Neural progenitor cell (in vitro differentiated cells): ENCODE data around the gene CDH23. TPM values are rescaled to one million over a fixed set of nuclear protein-coding genes. Genes with fewer than 3 reads are reported as not detected.

ENCODE experiments used
- DNase-seq: peaks from one replicate; pipeline ENCODE4 v3.0.0-alpha.2; 2016; ENCODE audit warnings: low spot score
- H2AFZ ChIP-seq: fragments of 200-600 bp; sonication (generic); replicated peaks from 2 replicates; pipeline ENCODE4 v1.6.1; 2016; ENCODE audit warnings: antibody characterized with exemption
- H3F3A ChIP-seq: fragments of 200-600 bp; sonication (generic); 2 replicates; pipeline ENCODE4 v1.6.1; 2016; ENCODE audit warnings: antibody characterized with exemption, low read depth
- H3K27ac ChIP-seq: fragments of 200-600 bp; sonication (generic); 2 replicates; pipeline ENCODE4 v1.5.1; 2016; ENCODE audit warnings: mild to moderate bottlenecking
- H3K27me3 ChIP-seq: fragments of 200-600 bp; sonication (generic); 2 replicates; pipeline ENCODE4 v1.6.1; 2016; ENCODE audit warnings: mild to moderate bottlenecking, moderate library complexity
- H3K36me3 ChIP-seq: fragments of 200-600 bp; sonication (generic); 2 replicates; pipeline ENCODE4 v1.5.1; 2016
- H3K4me1 ChIP-seq: fragments of 200-600 bp; sonication (generic); 2 replicates; pipeline ENCODE4 v1.6.1; 2016; ENCODE audit warnings: mixed run types
- H3K4me2 ChIP-seq: fragments of 200-600 bp; sonication (generic); 2 replicates; pipeline ENCODE4 v1.6.1; 2016
- H3K4me3 ChIP-seq: fragments of 200-600 bp; sonication (generic); 2 replicates; pipeline ENCODE4 v1.5.1; 2016
- H3K79me2 ChIP-seq: fragments of 200-600 bp; sonication (generic); 2 replicates; pipeline ENCODE4 v1.6.1; 2016; ENCODE audit warnings: low read depth
- H3K9ac ChIP-seq: fragments of 200-600 bp; sonication (generic); 2 replicates; pipeline ENCODE4 v1.6.1; 2016
- H3K9me3 ChIP-seq: fragments of 200-600 bp; sonication (generic); 2 replicates; pipeline ENCODE4 v1.5.1; 2016; ENCODE audit warnings: low read depth
- H4K20me1 ChIP-seq: fragments of 200-600 bp; sonication (generic); 2 replicates; pipeline ENCODE4 v1.6.1; 2016; ENCODE audit warnings: low read depth
- H3K27ac Mint-ChIP-seq: 3 replicates; pipeline ENCODE4 v1.8.0; 2021; ENCODE audit warnings: mixed read lengths
- H3K27me3 Mint-ChIP-seq: 2 replicates; pipeline ENCODE4 v1.8.0; 2022; ENCODE audit warnings: low read depth, mild to moderate bottlenecking, inconsistent platforms, moderate library complexity, mixed read lengths; ENCODE audit not compliant: insufficient read depth
- H3K36me3 Mint-ChIP-seq: 3 replicates; pipeline ENCODE4 v1.8.0; 2021; ENCODE audit warnings: mixed read lengths
- H3K4me1 Mint-ChIP-seq: 3 replicates; pipeline ENCODE4 v1.8.0; 2021; ENCODE audit warnings: mixed read lengths
- H3K4me3 Mint-ChIP-seq: 3 replicates; pipeline ENCODE4 v1.8.0; 2021; ENCODE audit warnings: mild to moderate bottlenecking, moderate library complexity, mixed read lengths
- H3K9me3 Mint-ChIP-seq: 3 replicates; pipeline ENCODE4 v1.8.0; 2020; ENCODE audit warnings: mixed read lengths
- EZH2 ChIP-seq: fragments of 200-600 bp; sonication (generic); IDR thresholded peaks from 2 replicates; pipeline ENCODE4 v1.6.1; 2017; ENCODE audit warnings: antibody characterized with exemption, mild to moderate bottlenecking, moderate library complexity
- EZH2phosphoT487 ChIP-seq: fragments of 200-600 bp; sonication (generic); IDR thresholded peaks from 2 replicates; pipeline ENCODE4 v1.6.1; 2017; ENCODE audit warnings: antibody characterized with exemption
- total RNA-seq: library from RNA; depleted of rRNA; stranded (reverse); fragments of >200 nt; gene quantifications from 2 replicates; pipeline ENCODE4 v1.2.3, GENCODE V29; 2015; ENCODE audit warnings: low replicate concordance
- TF ChIP-seq, protein P1 (sequence below): fragments of 200-600 bp; sonication (generic); IDR thresholded peaks from 2 replicates; pipeline ENCODE4 v1.5.1; 2017; ENCODE audit warnings: antibody characterized with exemption, mild to moderate bottlenecking

CDH23 gene
- total RNA-seq, 1 donor from 2014 or later, result 5.9 TPM

DNA sequence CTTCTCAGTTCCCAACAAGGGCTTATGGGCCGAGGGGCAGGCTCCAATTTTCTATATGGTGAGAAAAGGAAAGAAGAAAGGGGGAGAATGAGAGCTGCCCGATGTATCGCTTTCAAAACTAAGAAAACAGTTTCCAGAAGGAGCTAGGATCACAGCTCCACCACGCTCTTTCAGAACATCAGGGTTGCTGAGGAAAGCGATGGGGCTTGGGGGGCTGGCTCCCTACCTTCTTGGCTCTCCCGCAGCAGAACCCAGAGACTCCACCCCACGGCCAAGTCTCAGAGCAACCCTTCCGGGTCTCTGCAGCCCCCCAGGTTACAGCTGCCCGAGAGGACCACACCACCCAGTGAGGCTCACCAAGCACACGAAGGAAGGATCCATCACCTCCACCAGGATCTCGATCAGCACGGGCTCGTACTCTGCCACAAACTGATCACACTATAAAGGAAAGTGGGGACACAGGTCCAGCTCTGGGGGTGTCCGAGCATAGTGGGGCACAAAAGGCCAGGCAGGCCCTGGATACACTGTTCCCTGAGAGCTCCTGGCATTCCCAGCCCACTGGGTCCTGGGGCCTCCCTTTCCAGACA lies 422.0 kb downstream of the CDH23 start:
- no peak overlapping the region for H3K9ac ChIP-seq
- Mint-ChIP-seq H3K36me3 (peaks cover 47% of the 10 kb centered on the region), H3K27me3 (peaks cover 4% of the 10 kb centered on the region), H3K4me3 (no peak overlapping the region), H3K4me1 (no peaks in the 10 kb centered on the region), H3K27ac (no peak overlapping the region), H3K9me3 (no peaks in the 10 kb centered on the region)
- peaks cover 11% of the 10 kb centered on the region for H4K20me1 ChIP-seq
- no peak for TF ChIP-seq EZH2phosphoT487
- H3K27me3 ChIP-seq, result no peaks in the 10 kb centered on the region
- no peak overlapping the region for H3K4me3 ChIP-seq
- H3K9me3 ChIP-seq, result no peaks in the 10 kb centered on the region
- H3K79me2 ChIP-seq, result no peaks in the 10 kb centered on the region
- no peaks in the 10 kb centered on the region for H3F3A ChIP-seq
- DNase-seq, result no peak
- no peaks in the 10 kb centered on the region for H3K36me3 ChIP-seq
- no peaks in the 10 kb centered on the region for H3K4me1 ChIP-seq
- H2AFZ ChIP-seq, result no peak overlapping the region
- H3K27ac ChIP-seq, result no peak overlapping the region
- H3K4me2 ChIP-seq, result no peak overlapping the region

DNA sequence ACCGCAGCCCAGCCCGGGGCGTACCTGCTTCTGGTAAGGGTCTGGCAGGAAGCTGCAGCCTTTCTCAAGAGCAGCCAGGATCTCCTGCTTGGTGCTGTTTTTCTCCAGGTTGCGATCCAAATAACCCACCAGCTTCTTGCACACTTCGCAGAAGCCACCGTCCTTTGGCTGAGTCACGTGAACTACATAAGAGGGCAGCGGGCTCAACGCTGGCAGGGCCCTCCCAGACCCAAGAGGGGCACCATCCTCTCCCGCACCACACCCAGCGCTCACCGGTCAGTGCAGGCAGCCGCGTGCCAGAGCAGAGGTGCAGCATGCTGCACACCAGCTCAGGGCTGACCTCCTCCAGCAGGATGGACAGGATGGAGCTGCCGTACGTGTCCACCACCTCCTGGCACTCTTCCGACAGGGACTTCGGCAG lies 422.7 kb downstream of the CDH23 start:
- Histone ChIP-seq H3K9me3 (no peaks in the 10 kb centered on the region), H3K4me3 (no peak overlapping the region), H3K4me1 (no peaks in the 10 kb centered on the region), H3F3A (no peaks in the 10 kb centered on the region), H3K79me2 (no peaks in the 10 kb centered on the region), H3K9ac (no peak overlapping the region), H3K4me2 (no peak overlapping the region), H4K20me1 (peaks cover 10% of the 10 kb centered on the region), H3K36me3 (no peaks in the 10 kb centered on the region), H3K27me3 (no peaks in the 10 kb centered on the region), H3K27ac (no peak overlapping the region), H2AFZ (no peak overlapping the region)
- no peak overlapping the region for H3K4me3 Mint-ChIP-seq
- H3K36me3 Mint-ChIP-seq, result peaks cover 48% of the 10 kb centered on the region
- H3K9me3 Mint-ChIP-seq, result no peaks in the 10 kb centered on the region
- DNase-seq, result no peak
- no peak overlapping the region for H3K27ac Mint-ChIP-seq
- no peaks in the 10 kb centered on the region for H3K4me1 Mint-ChIP-seq
- peaks cover 4% of the 10 kb centered on the region for H3K27me3 Mint-ChIP-seq
- TF ChIP-seq EZH2phosphoT487, result no peak
- TF ChIP-seq EZH2, result no peak
- TF ChIP-seq, protein P1, sequence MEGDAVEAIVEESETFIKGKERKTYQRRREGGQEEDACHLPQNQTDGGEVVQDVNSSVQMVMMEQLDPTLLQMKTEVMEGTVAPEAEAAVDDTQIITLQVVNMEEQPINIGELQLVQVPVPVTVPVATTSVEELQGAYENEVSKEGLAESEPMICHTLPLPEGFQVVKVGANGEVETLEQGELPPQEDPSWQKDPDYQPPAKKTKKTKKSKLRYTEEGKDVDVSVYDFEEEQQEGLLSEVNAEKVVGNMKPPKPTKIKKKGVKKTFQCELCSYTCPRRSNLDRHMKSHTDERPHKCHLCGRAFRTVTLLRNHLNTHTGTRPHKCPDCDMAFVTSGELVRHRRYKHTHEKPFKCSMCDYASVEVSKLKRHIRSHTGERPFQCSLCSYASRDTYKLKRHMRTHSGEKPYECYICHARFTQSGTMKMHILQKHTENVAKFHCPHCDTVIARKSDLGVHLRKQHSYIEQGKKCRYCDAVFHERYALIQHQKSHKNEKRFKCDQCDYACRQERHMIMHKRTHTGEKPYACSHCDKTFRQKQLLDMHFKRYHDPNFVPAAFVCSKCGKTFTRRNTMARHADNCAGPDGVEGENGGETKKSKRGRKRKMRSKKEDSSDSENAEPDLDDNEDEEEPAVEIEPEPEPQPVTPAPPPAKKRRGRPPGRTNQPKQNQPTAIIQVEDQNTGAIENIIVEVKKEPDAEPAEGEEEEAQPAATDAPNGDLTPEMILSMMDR, result no peak

DNA sequence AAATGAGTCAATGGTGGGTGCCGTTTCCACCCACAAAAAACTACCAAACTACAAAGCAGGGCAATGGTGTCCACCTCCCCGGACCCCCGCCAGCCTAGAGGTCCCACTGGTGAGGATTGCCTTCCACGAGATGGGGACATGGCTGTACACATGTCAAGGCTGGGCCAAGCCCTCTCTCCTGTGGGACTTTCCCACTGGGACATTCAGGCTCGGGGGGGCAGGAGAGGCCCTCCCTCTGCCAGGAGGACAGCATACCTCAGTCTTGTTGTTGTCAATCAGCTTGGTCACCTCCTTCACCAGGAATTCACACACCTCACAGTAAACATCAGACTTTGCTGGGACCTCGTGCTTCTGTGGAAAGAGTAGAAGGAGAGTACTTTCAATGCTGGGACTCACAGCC lies 423.3 kb downstream of the CDH23 start:
- Histone ChIP-seq H3K79me2 (no peaks in the 10 kb centered on the region), H3F3A (no peaks in the 10 kb centered on the region)

DNA sequence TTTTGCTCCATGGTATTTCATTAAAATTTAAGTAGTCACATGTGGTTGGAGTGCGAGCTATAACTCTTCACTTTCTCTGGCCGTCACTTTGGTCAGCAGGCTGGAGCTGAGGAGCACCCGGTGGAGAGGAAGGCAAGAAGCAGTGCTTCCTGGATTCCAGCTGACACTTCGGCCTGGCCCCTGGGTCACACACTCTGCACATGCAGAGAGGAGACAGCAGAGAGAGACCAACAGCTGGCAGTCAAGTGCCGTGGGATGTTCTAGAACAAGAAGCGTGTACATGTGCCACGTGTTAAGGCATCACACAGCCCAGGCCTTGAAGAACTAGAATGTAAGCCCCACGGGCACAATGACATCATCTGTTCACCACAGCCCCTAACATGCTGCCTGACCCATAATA lies 424.2 kb downstream of the CDH23 start:
- Histone ChIP-seq H3K4me2 (no peak overlapping the region), H3K9me3 (no peaks in the 10 kb centered on the region), H3K4me3 (no peak overlapping the region), H3K27ac (no peak overlapping the region), H3K27me3 (no peaks in the 10 kb centered on the region), H3F3A (no peaks in the 10 kb centered on the region), H3K79me2 (no peaks in the 10 kb centered on the region), H3K9ac (no peak overlapping the region), H2AFZ (no peak overlapping the region), H4K20me1 (peaks cover 13% of the 10 kb centered on the region), H3K36me3 (no peaks in the 10 kb centered on the region), H3K4me1 (no peaks in the 10 kb centered on the region)
- peaks cover 4% of the 10 kb centered on the region for H3K27me3 Mint-ChIP-seq
- DNase-seq, result no peak
- no peaks in the 10 kb centered on the region for H3K4me1 Mint-ChIP-seq
- H3K4me3 Mint-ChIP-seq, result no peak overlapping the region
- H3K27ac Mint-ChIP-seq, result no peak overlapping the region
- TF ChIP-seq, protein P1, result no peak
- TF ChIP-seq EZH2phosphoT487, result no peak
- TF ChIP-seq EZH2, result no peak
- H3K9me3 Mint-ChIP-seq, result no peaks in the 10 kb centered on the region
- peaks cover 47% of the 10 kb centered on the region for H3K36me3 Mint-ChIP-seq

More for the DNA sequence above, 423.3 kb downstream of the CDH23 start:
- DNase-seq, result no peak
- Histone ChIP-seq H3K4me1 (no peaks in the 10 kb centered on the region), H3K9me3 (no peaks in the 10 kb centered on the region), H3K27me3 (no peaks in the 10 kb centered on the region), H3K27ac (no peak overlapping the region), H2AFZ (no peak overlapping the region), H3K4me3 (no peak overlapping the region), H3K36me3 (no peaks in the 10 kb centered on the region), H3K9ac (no peak overlapping the region), H4K20me1 (peaks cover 13% of the 10 kb centered on the region), H3K4me2 (no peak overlapping the region)
- no peaks in the 10 kb centered on the region for H3K4me1 Mint-ChIP-seq
- H3K27me3 Mint-ChIP-seq, result peaks cover 4% of the 10 kb centered on the region
- TF ChIP-seq, protein P1, result no peak
- TF ChIP-seq EZH2phosphoT487 (no peak), EZH2 (no peak)
- no peaks in the 10 kb centered on the region for H3K9me3 Mint-ChIP-seq
- no peak overlapping the region for H3K4me3 Mint-ChIP-seq
- no peak overlapping the region for H3K27ac Mint-ChIP-seq
- H3K36me3 Mint-ChIP-seq, result peaks cover 47% of the 10 kb centered on the region
